ENCODE data around the gene CFAP410.
"Not testable (repeated sequence)": the region's sequence is repeated elsewhere in the genome, so short reads cannot be mapped to it uniquely, and the experiment has no call there.

GRCh38 chr21:44283211-44283785 is 55.9 kb downstream of the CFAP410 start:
- TF ChIP-seq CTCF, POLR2A (IDR thresholded peaks at IDR 0.05): not testable (repeated sequence)
